Endothelial cell of umbilical vein (primary cell): Measurements from ENCODE around the gene KLF2. TPM values are rescaled to one million over a fixed set of nuclear protein-coding genes. Genes with fewer than 3 reads are reported as not detected.
A peak's percentile ranks its signal among the peaks of the same experiment; 100 is the strongest.

ENCODE experiments used
- BruUV-seq: library from RNA; stranded (reverse); fragments of 400-500 nt; replicated peaks from 2 replicates; lab custom pipeline; 2021; lab: Mats Ljungman, UMichigan
- CTCF ChIA-PET: fragments of 300-600, 350-600 bp; sonication (Branson Sonifier 250); formaldehyde crosslinking; loops from one replicate; lab custom pipeline; 2021; ENCODE audit warnings: antibody characterized with exemption, inconsistent platforms; lab: Charles Lee
- POLR2A ChIA-PET: fragments of 300-600, 350-600 bp; sonication (Branson Sonifier 250); formaldehyde crosslinking; loops from one replicate; lab custom pipeline; 2021; ENCODE audit warnings: antibody characterized with exemption, inconsistent platforms; lab: Charles Lee
- DNase-seq: peaks from one replicate; pipeline ENCODE4 v3.0.0-alpha.2; 2011; ENCODE audit warnings: low read depth, low spot score
- FAIRE-seq: peaks from 2 replicates; lab custom pipeline; 2011; peaks lifted over from hg19 to GRCh38; lab: Jason Lieb, UNC
- H2AFZ ChIP-seq: 2 replicates; pipeline ENCODE4 v1.6.0; 2012; ENCODE audit warnings: low read depth, low read length, control low read depth, inconsistent platforms
- H3K27ac ChIP-seq: 2 replicates; pipeline ENCODE4 v1.5.1; 2011; ENCODE audit warnings: low read depth, mild to moderate bottlenecking, control low read depth, low read length, moderate library complexity; ENCODE audit not compliant: insufficient read depth
- H3K27me3 ChIP-seq, 2 experiments: 2 replicates each; pipeline versions ENCODE4 v1.6.0 to v1.6.1; 2011; ENCODE audit warnings: low read length in 2 of 2, mixed read lengths in 1 of 2; ENCODE audit not compliant: control insufficient read depth in 2 of 2, insufficient read depth in 2 of 2
- H3K36me3 ChIP-seq, 2 experiments: 2 replicates in 1 of 2; 3 replicates in 1 of 2; pipeline ENCODE4 v1.5.1; 2011; ENCODE audit warnings: low read length in 2 of 2, mild to moderate bottlenecking in 1 of 2, moderate library complexity in 1 of 2; ENCODE audit not compliant: control insufficient read depth in 2 of 2, insufficient read depth in 2 of 2; ENCODE audit errors: extremely low read depth in 1 of 2
- H3K4me1 ChIP-seq: 3 replicates; pipeline ENCODE4 v1.5.1; 2011; ENCODE audit warnings: mild to moderate bottlenecking, low read length; ENCODE audit not compliant: control insufficient read depth, insufficient read depth; ENCODE audit errors: extremely low read depth
- H3K4me2 ChIP-seq: 2 replicates; pipeline ENCODE4 v1.6.1; 2011; ENCODE audit warnings: low read length, control low read depth, mixed read lengths; ENCODE audit not compliant: insufficient read depth
- H3K4me3 ChIP-seq, 3 experiments: fragments of 200-600 bp in 1 of 3; sonication (generic), shearing (Covaris generic) in 1 of 3; replicated peaks in 1 of 3; 2 replicates each; pipeline ENCODE4 v1.5.1; 2011 to 2016; ENCODE audit warnings: control low read depth in 3 of 3, low read length in 3 of 3, mild to moderate bottlenecking in 2 of 3, inconsistent platforms in 1 of 3, low read depth in 1 of 3, moderate library complexity in 1 of 3; ENCODE audit not compliant: insufficient read depth in 1 of 3
- H3K79me2 ChIP-seq: 2 replicates; pipeline ENCODE4 v1.6.0; 2012; ENCODE audit warnings: low read length, inconsistent platforms; ENCODE audit not compliant: control insufficient read depth, insufficient read depth
- H3K9ac ChIP-seq: replicated peaks from 2 replicates; pipeline ENCODE3; 2011; ENCODE audit warnings: low read length, control low read depth; ENCODE audit not compliant: insufficient read depth; ENCODE audit errors: extremely low read depth
- H3K9me1 ChIP-seq: replicated peaks from 3 replicates; pipeline ENCODE4 v1.6.0; 2011; ENCODE audit warnings: mild to moderate bottlenecking, low read length; ENCODE audit not compliant: control insufficient read depth, insufficient read depth; ENCODE audit errors: extremely low read depth
- H3K9me3 ChIP-seq: replicated peaks from 2 replicates; pipeline ENCODE4 v1.5.1; 2012; ENCODE audit warnings: low read length, inconsistent platforms; ENCODE audit not compliant: control insufficient read depth, insufficient read depth
- H4K20me1 ChIP-seq: replicated peaks from 2 replicates; pipeline ENCODE3; 2011; ENCODE audit warnings: mild to moderate bottlenecking, low read length; ENCODE audit not compliant: control insufficient read depth, insufficient read depth; ENCODE audit errors: extremely low read depth
- CTCF ChIP-seq, 2 donors: IDR thresholded peaks; 1 replicate in 1 of 2; 2 replicates in 1 of 2; pipeline ENCODE4 v1.5.1; 2011; ENCODE audit warnings: low read length in 2 of 2, mild to moderate bottlenecking in 2 of 2, moderate library complexity in 2 of 2, control low read depth in 1 of 2, inconsistent platforms in 1 of 2, low read depth in 1 of 2; ENCODE audit not compliant: insufficient read depth in 1 of 2; ENCODE audit errors: extremely low read depth in 1 of 2
- EZH2 ChIP-seq: IDR thresholded peaks from 2 replicates; pipeline ENCODE4 v1.6.1; 2012; ENCODE audit warnings: borderline replicate concordance, low read depth, mild to moderate bottlenecking, moderate library complexity, low read length, inconsistent platforms; ENCODE audit not compliant: severe bottlenecking
- FOS ChIP-seq: IDR thresholded peaks from 2 replicates; pipeline ENCODE4 v1.6.1; 2011; ENCODE audit warnings: mild to moderate bottlenecking, low read length, moderate library complexity, borderline replicate concordance; ENCODE audit not compliant: insufficient read depth
- GATA2 ChIP-seq: IDR thresholded peaks from 2 replicates; pipeline ENCODE4 v1.7.0; 2011; ENCODE audit warnings: low read depth, mild to moderate bottlenecking, moderate library complexity, mixed read lengths, low read length; ENCODE audit not compliant: insufficient read length, insufficient read depth
- JUN ChIP-seq: IDR thresholded peaks from 2 replicates; pipeline ENCODE4 v1.6.1; 2011; ENCODE audit warnings: borderline replicate concordance, low read depth; ENCODE audit not compliant: insufficient read length, insufficient read depth
- MYC ChIP-seq: IDR thresholded peaks from one replicate; pipeline ENCODE4 v1.6.1; 2011; ENCODE audit warnings: mild to moderate bottlenecking, low read depth, low read length
- POLR2A ChIP-seq: IDR thresholded peaks from 2 replicates; pipeline ENCODE4 v1.6.1; 2012; ENCODE audit warnings: low read depth, mild to moderate bottlenecking, control low read depth, low read length
- POLR2AphosphoS5 ChIP-seq: IDR thresholded peaks from 2 replicates; pipeline ENCODE4 v1.6.1; 2012; ENCODE audit warnings: low read depth, mild to moderate bottlenecking, control low read depth, low read length, moderate library complexity; ENCODE audit not compliant: insufficient read depth
- dilution Hi-C: fragments of 300-500 bp; cut with MboI; formaldehyde crosslinking; loops from one replicate; pipeline ENCODE4 v1.15.0; 2019; ENCODE audit warnings: low sequenced_read_pairs; ENCODE audit not compliant: extremely low pct_ligation_motif_present
- intact Hi-C: fragments of 100-400 bp; cut with micrococcal nuclease; formaldehyde crosslinking; loops from one replicate; pipeline ENCODE4 v1.10.0; 2022
- polyA plus RNA-seq, 4 experiments: library from polyadenylated mRNA; depleted of rRNA in 3 of 4; stranded (reverse) in 3 of 4; unstranded in 1 of 4; fragments of >200 nt; gene quantifications; 2 replicates each; pipeline versions ENCODE4 v1.2.1 to v1.2.3, GENCODE V29; 2011 to 2012; ENCODE audit warnings: missing spikeins in 1 of 4
- total RNA-seq: library from RNA; stranded (reverse); gene quantifications from 2 replicates; pipeline ENCODE4 v1.2.3, GENCODE V29; 2021
- TF ChIP-seq, protein P1 (sequence below): IDR thresholded peaks from 2 replicates; pipeline ENCODE4 v1.6.1; 2011; ENCODE audit not compliant: insufficient read depth, insufficient read length

The KLF2 gene
- total and polyA plus RNA-seq, 2 donors (not counting 3 experiments of a cell fraction or from before 2014, with no cell fraction given), result 23.4 to 30.3 TPM

DNA sequence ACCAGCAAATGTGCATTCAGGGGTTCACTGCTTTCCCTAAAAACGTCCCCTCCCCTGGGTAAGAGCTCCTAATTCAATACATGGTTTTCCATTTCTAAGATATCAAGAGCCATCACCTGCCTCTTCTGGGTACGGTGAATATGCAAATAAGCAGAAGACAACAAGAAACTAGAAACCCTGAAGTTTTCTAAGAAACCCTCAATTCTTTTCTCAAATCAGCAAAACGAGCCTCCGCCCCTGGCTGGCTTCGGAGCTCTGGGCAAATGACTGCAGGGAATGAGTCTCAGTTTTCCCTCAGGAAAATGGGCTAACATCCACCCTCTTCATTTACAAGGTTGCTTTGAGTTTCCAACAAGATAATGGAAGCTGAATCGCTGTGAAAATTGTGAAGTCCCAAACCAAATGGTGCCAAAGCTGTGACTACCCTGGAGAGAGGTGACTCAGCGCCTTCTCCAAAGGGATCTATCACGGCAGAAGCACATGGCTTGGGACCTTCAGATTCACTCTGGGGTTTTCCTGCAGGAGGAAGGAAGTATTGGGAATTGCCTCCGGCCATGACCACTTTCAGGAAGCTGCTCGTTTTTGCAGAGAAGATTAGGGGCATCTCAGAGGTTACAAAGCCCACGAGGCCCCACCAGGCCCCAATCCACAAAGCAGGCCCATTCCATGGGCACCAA lies 26.6 kb downstream of the KLF2 start:
- peak overlapping the region; percentile 51 for H3K27ac ChIP-seq
- no peak overlapping the region for H3K4me3 ChIP-seq
- DNase-seq (peak; percentile 77), FAIRE-seq (peak; percentile 97)
- dilution Hi-C loops, result loop anchor here (25.0 kb wide), 1 partner anchor 139 kb away; no protein-coding TSS in a partner anchor
- no peaks in the 10 kb centered on the region for H3K79me2 ChIP-seq
- H3K36me3 ChIP-seq, result no peaks in the 10 kb centered on the region
- no peaks in the 10 kb centered on the region for H3K27me3 ChIP-seq
- H3K9ac ChIP-seq, result peak overlapping the region; percentile 30
- intact Hi-C loops, result loop anchor here (1.0 kb wide), 2 partner anchors 12 to 35 kb away; no protein-coding TSS in a partner anchor
- CTCF ChIA-PET, result interaction anchor here (0.8 to 1.9 kb wide), 7 partner anchors 9 to 35 kb away, joined by 3 to 7 read pairs (median 5); no protein-coding TSS in a partner anchor
- peaks cover 32% of the 10 kb centered on the region for H3K4me1 ChIP-seq
- TF ChIP-seq POLR2AphosphoS5 (peak; percentile 89), GATA2 (peak; percentile 84), JUN (peak; percentile 74), FOS (peak; percentile 95), CTCF (IDR thresholded peaks at IDR 0.05; ENCODE audit: extremely low read depth in 1 of 2, insufficient read depth in 1 of 2, low read depth in 1 of 2, low read length in 2 of 2) (no peak), EZH2 (no peak), POLR2A (no peak), MYC (peak; percentile 87)
- TF ChIP-seq, protein P1, sequence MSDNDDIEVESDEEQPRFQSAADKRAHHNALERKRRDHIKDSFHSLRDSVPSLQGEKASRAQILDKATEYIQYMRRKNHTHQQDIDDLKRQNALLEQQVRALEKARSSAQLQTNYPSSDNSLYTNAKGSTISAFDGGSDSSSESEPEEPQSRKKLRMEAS, result peak; percentile 73
- no peaks in the 10 kb centered on the region for H4K20me1 ChIP-seq
- no peaks in the 10 kb centered on the region for H3K9me1 ChIP-seq
- POLR2A ChIA-PET, result interaction anchor here (0.7 to 1.0 kb wide), 2 partner anchors 12 to 153 kb away, joined by 4 to 5 read pairs; no protein-coding TSS in a partner anchor
- H2AFZ ChIP-seq, result no peak overlapping the region
- peak overlapping the region; percentile 31 for H3K4me2 ChIP-seq
- no TSS peak for BruUV-seq
- no peaks in the 10 kb centered on the region for H3K9me3 ChIP-seq
